Activated CD8-positive, alpha-beta memory T cell treated with anti-CD3 and anti-CD28 coated beads for 48 hours (primary cell): ENCODE data around the gene ZNF578.
"Not testable (repeated sequence)": the region's sequence is repeated elsewhere in the genome, so short reads cannot be mapped to it uniquely, and the experiment has no call there.

Source experiments
- DNase-seq, 3 experiments: peaks; one replicate each; pipeline ENCODE4 v3.0.0-alpha.2; 2020; ENCODE audit warnings: low read depth in 2 of 3, low spot score in 2 of 3

Gene ZNF578

DNA sequence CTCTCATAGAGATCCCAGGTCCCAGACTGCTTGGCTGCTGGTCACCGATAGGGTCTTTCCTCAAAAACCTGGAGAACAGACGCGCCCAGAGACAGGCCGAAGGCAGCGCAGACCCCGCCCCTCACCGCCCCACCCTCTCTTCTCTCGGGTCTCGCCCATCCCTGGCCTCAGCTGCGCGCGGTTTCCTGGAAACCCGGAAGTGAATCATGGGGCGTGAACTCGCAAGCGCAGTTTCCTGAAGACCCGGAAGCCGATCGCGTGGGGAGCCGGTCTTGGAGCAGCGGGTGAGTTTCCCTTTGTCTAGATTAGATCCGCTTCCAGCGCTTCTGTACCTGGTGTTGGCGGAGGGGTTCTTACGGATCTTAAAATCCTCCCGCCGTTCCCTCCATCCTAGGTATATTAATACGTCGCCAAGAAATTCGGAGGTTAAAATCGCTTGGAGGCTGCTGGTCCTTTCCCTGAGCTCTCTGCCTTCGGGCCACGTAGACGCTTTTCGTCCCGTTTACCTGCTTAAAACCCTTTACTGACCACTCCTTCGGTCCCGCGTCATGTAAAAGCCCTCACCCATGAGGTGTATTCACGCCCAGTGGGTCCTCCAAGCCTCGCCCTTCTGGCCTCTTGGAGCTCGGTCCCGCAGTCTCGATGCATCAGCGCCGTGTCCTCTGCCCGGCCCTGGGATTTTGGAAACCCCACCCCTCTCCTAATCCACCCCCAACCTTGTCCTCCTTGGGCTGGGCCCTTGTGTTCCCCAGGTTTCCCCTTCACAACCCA, at the start of gene ZNF578:
Gene ZNF578 (plus strand): TSS at position 230 of the 771 bp plus-strand sequence. CDS start 48,293 bp downstream, outside the sequence.
- DNase-seq, result peak; percentile 13 to 44 (median 36)

DNA sequence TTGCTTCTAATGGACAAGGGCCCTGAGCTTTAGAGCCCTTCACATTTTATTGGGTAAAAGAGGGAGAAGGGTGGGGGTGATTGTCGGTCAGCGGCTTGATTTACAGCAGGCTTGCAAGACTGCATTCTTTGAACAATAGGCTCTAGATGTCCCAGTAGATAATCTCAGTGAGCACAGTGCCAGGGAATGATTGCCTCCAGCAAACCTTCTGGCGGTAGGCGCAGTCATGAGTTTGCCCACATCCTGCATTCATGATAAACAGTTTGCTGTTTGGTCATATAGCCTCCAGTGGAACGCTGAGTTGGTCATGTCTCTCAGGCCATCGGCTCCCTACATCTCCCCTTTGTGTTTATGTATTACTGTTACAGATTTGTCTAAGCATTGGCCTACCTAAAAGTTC, 43.1 kb upstream of the ZNF578 start:
- DNase-seq, result no peak

DNA sequence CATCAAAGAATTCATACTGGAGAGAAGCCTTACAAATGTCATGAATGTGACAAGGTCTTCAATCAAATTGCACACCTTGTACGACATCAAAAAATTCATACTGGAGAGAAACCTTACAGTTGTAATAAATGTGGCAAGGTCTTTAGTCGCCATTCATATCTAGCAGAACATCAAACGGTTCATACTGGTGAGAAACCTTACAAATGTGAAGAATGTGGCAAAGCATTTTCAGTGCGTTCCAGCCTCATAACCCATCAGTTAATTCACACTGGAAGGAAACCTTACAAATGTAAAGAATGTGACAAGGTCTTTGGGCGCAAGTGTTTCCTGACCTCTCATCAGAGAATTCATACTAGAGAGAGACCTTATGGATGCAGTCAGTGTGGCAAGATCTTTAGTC, 37.6 kb upstream of the ZNF578 start:
- DNase-seq, result no peak

DNA sequence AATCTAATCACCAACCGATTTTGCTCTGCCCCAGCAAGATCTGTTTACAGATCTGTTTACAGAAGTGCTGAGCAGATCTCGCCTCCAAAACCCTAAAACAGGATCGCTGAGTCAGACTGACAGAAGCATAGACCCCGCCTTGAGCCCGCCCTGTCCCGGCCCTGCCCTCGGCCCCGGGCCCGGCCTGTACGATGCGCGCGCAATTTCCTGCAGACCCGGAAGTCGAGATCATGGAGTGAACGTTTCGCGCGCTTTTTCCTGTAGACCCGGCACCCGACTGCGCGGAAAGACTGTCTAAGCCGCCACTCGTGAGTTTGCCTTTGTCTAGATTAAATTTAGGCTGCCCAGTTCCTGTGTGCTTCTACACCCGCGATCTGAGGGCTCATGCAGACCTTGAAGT, 24.4 kb upstream of the ZNF578 start, which contains the start of gene ZNF534:
Gene ZNF534 (plus strand): TSS at position 212 of the 400 bp plus-strand sequence. CDS start 2,327 bp downstream, outside the sequence.
- DNase-seq, result no peak

DNA sequence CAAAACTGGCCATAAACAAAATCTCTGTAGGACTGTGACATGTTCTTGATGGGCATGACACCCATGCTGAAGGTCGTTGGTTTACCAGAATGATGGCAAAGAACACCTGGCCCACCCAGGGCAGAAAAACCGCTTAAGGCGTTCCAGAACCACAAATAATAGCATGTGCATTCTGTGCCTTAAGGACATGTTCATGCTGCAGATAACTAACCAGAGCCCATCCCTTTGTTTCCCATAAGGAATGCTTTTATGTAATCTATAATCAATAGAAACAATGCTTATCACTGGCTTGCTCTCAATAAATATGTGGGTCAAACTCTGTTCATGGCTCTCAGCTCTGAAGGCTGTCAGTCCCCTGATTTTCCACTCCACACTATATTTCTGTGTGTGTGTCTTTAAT, 11.2 kb upstream of the ZNF578 start:
- no peak for DNase-seq

DNA sequence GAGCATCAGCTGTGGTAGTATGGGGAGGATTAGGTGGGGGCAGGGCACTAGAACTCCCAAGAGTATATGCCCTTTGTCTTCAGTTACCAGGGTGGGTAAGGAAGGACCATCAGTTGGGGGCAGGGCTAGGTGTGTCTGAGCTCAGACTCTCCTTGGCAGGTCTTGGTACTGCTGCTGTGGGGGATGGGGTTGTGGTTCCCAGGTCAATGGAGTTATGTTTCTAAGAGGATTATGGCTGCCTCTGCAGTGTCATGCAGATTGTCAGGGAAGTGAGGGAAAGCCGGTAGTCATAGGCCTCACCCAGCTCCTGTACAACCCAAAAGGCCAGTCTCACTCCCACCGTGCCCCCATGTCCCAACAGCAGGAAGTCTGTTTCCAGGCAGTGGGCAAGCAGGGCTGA, 8.8 kb upstream of the ZNF578 start:
- no peak for DNase-seq

DNA sequence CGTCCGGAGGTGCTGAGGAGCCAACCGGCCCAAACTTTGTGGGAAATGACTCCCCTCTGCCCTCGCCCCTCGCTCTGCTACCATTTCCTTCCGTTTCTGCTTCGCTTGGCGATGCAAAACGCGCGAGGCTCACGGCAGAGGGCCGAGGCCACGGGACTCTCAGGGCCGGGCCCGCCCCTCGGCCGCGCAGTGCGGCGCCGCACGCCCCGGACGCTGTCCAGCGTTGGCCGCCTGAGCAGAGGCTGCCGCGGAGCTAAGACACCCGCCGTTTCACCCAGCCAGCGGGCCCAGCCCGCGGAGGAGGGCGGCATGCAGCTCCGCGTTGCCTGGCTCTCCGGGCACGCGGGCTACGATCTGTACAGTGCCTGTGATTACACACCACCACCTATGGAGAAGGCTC, 2.1 kb upstream of the ZNF578 start:
- no peak for DNase-seq

DNA sequence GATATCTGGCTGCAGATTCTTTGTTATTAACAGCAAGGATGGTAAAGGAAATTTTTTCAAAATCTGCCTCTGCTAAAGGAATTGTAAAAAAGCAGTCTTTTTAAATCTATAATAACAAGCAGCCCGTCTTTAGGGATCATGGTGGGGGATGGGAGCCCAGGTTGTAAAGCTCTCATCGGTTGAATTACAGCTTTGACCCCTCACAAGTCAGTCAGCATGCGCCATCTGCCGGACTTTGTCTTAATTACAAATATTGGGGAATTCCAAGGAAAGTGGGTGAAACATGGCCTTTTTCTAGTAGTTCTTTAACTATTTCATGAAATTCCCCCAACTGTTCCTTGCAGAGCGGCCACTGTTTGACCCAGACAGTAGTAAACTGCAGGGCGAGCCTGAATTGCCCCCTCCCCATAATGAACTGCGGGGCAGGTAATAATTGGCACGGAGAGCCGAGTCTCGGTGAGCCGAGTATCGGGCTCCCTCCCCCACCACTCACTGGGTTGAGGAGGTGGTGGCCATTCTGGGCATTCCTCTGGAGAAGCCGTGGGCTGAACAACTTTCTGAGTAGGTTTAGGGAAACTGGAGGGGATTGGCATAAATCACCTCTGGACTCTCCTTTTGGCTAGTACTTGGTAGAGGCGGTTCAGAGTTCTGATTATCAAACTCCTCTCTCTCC, 11.6 kb downstream of the ZNF578 start:
- no peak for DNase-seq

DNA sequence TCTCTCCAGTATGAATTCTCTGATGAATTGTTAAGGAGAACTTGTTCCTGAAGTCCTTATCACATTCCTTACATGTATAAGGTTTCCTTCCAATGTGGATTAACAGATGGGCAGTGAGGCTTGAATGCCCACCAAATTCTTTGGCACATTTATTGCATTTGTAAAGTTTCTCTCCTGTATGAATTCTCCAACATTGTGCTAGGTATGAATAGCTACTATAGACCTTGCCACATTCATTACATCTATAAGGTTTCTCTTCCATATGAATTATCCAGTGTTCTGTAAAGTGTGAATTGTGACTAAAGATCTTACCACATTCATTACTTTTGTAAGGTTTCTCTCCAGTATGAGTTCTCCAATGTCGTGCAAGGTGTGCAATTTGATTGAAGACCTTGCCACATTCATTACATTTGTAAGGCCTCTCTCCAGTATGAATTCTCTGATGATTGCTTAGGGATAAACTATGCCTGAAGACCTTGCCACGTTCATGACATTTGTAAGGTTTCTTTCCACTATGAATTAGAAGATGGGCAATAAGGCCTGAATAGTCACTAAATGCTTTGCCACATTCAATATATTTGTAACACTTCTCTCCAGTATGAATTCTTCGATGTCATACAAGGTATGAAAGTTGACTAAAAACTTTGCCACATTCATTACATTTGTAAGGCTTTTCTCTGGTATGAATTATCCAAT, 20.4 kb downstream of the ZNF578 start:
- no peak for DNase-seq

DNA sequence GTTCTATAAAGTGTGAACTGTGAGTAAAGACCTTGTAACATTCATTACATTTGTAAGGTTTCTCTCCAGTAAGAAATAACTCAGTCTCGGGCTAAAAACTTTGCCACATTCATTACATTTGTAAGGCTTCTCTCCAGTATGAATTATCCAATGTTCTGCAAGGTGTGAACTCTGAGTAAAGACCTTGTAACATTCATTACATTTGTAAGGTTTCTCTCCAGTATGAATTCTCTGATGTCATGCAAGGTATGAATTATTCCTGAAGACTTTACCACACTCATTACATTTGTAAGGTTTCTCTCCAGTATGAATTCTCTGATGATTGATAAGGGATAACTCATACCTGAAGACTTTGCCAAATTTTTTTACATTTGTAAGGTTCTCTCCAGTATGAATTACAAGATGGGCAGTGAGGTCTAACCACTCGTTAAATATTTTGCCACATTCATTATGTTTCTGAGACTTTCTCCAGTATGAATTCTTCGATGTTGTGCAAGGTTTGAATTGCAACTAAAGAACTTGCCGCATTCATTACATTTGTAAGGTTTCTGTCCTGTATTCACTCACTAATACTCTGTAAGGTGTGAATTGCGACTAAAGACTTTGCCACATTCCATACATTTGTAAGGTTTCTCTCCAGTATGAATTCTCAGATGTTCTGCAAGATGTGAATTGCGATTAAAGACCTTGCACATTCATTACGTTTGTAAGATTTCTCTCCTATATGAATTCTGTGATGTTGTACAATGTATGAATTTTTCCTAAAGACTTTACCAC, 21.2 kb downstream of the ZNF578 start:
- no peak for DNase-seq

DNA sequence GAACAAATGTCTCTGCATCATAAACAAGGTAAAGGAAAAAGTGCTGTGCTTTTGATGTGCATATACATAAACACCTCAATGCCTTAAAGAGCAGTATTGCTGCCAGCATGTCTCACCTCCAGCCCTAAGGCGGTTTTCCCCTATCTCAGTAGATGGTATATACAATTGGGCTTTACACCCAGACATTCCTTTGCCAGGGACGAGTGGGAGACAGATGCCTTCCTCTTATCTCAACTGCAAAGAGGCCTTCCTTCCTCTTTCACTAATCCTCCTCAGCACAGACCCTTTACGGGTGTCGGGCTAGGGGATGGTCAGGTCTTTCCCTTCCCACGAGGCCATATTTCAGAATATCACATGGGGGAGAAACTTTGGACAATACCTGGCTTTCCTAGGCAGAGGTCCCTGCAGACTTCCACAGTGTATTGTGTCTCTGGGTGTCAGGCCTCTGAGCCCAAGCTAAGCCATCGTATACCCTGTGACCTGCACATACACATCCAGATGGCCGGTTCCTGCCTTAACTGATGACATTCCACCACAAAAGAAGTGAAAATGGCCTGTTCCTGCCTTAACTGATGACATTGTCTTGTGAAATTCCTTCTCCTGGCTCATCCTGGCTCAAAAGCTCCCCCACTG, 30.9 kb downstream of the ZNF578 start:
- DNase-seq, result not testable (repeated sequence)

DNA sequence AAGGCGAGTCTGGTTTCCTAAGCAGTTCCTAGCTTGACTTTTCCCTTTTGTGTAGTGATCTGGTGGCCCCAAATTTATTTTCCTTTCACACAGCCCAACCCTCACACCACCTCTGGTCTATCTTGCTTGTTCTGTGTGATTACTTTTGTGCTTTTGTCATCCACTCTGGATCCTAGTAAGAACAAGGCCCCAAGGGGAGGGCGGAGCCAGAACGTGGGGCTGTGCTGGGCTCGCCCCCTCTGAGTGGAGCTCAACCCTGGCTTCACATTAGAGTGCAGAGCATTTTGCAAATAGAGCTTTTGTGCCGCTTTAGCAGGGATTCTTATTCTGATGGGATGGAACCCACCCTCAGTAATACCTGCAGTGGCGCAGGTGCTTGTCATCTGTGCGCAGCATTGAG, 31.7 kb downstream of the ZNF578 start:
- DNase-seq, result not testable (repeated sequence)

DNA sequence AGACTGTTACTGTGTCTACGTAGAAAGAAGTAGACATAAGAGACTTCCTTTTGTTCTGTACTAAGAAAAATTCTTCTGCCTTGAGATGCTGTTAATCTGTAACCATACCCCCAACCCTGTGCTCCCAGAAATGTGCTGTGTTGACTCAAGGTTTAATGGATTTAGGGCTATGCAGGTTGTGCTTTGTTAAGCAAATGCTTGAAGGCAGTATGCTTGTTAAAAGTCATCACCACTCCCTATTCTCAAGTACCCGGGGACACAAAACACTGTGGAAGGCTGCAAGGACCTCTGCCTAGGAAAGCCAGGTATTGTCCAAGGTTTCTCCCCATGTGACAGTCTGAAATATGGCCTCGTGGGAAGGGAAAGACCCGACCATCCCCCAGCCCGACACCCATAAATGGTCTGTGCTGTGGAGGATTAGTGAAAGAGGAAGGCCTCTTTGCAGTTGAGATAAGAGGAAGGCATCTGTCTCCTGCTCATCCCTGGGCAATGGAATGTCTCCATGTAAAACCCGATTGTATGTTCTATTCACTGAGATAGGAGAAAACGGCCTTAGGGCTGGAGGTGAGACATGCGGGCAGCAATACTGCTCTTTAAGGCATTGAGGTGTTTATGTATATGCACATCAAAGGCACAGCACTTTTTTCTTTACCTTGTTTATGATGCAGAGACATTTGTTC, 32.3 kb downstream of the ZNF578 start:
- not testable (repeated sequence) for DNase-seq

DNA sequence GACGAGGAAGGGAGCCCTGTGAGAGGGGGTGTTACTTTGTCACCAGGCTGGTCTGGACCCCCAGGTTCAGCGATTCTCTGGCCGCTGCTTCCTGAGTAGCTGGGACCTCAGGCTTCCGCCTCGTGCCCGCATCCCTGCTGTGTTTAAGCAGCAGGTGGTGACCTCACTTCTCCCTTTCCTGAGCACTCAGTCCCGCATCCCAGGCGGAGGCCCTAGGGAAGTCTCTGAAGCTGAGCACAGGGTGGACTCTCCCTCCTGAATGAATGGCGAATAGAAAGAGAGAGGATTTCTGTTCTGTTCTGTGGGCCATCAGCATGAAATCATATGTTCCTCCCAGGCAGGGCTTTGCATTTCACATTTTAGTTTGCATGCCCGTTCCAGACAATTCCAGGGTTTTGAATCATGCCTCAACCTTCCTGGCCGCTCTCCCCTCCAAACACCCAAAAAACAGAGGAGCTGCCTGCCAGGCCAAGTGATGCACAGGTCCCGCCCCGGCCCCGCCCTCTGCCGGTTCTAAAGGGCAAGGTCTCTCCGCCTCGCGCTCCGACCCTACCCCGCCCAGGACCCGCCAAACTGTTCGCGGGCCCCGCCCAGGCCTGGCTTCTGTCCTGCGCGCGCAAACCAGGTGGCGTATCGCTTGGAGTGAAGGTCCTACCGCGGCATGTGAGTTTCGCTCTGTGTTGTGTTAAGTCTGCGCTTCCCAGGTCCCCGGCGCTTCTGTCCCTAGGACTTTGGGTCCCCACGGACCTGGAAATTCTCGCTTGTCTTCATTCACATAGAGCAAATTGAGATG, 39.0 kb downstream of the ZNF578 start:
- DNase-seq, result no peak

DNA sequence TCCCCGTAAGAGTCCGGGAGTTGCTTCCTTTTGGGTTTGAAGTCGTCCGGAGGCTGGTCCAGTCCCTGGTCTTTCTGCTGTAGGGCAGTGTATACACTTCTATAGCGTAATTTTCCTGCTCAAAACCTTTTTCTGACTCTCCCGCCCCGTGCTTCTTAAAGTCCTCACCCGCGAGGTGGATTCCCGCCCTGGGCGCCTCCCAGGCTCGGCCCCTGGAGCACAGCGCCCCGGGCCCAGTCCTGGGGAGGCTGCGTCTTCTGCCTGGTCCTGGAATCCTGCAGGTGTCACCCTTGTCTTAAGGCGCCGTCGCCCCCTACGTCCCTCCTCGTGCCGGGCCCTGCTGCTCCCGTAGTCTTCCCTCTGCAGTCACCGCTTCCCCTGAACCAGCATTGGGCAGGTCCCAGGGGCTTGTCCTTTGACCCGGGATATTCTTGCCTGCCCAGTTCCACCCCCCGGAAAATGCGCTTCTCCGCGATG, 39.7 kb downstream of the ZNF578 start:
- DNase-seq, result no peak

DNA sequence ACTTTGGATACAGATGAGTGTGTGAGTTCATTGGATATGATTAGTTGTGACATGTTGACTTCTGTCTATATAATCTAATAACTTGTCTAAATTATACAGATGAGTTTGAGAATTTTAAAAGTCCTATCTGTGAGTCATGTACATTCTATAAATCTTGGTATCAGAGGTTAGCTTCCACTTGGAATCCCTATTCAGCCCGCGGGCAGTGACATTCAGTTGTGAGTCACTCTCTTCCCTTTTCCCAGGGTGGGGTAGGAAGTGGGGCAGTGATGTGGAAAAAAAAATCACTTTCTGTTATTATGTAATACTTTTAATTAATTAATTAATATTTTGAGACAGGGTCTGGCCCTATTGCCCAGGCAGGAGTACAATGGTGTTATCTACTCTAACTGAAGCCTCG, 41.2 kb downstream of the ZNF578 start:
- DNase-seq, result no peak

DNA sequence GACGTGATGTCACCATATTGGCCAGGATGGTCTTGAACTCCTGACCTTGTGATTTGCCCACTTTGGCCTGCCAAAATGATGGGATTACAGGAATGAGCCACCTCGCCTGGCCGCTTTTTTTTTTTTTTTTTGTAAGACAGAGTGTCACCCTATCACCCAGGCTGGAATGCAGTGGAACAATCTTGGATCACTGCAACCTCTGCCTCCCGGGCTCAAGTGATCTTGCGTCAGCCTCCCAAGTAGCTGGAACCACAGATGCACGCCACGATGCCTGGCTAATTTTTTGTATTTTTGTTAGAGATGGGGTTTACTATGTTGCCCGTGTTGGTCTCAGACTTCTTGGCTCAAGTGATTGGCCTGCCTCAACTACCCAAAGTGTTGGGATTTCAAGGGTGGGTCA, 45.2 kb downstream of the ZNF578 start:
- no peak for DNase-seq

DNA sequence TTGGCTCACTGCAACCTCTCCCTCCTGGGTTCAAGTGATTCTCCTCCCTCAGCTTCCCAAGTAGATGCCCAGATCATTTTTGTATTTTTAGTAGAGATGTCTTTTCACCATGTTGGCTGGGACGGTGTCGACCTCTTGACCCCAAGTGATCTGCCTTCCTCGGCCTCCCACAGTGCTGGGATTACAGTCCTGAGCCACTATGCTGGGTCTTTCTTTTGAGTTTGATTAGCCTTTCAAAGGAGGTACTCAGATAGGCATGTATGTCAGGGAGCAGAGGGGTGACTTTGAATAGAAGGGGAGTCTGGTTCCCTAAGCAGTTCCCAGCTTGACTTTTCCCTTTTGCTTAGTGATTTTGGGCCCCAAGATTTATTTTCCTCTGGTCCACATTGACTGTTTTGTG, 47.1 kb downstream of the ZNF578 start:
- DNase-seq, result not testable (repeated sequence)

DNA sequence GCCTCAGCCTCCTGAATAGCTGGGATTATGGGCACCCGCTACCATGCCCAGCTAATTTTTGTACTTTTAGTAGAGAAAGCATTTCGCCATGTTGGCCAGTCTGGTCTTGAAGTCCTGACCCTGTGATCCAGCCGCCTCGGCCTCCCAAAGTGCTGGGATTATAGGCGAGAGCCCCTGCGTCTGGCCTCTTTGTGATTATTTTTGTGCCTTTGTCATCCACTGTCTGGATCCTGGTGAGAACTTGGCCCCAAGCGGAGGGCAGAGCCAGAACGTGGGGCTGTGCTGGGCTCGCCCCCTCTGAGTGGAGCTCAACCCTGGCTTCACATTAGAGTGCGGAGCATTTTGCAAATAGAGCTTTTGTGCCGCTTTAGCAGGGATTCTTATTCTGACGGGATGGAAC, 47.6 kb downstream of the ZNF578 start:
- not testable (repeated sequence) for DNase-seq
